Keratinocyte (primary cell): ENCODE results near the gene MGAT5. TPM values are rescaled to one million over a fixed set of nuclear protein-coding genes. Genes with fewer than 3 reads are reported as not detected.

ENCODE experiments used
- DNase-seq: peaks from one replicate; pipeline ENCODE4 v3.0.0-alpha.2; 2011; ENCODE audit warnings: low read depth, missing footprints, low spot score
- FAIRE-seq: peaks from 2 replicates; lab custom pipeline; 2011; peaks lifted over from hg19 to GRCh38; lab: Jason Lieb, UNC
- H2AFZ ChIP-seq: 2 replicates; pipeline ENCODE4 v1.6.0; 2012; ENCODE audit warnings: low read length, control low read depth, inconsistent platforms; ENCODE audit not compliant: control insufficient read depth
- H3K27ac ChIP-seq: 2 replicates; pipeline ENCODE4 v1.5.1; 2011; ENCODE audit warnings: low read length; ENCODE audit not compliant: control insufficient read depth, insufficient read depth
- H3K27me3 ChIP-seq: 3 replicates; pipeline ENCODE4 v1.6.0; 2011; ENCODE audit warnings: low read length; ENCODE audit not compliant: control insufficient read depth, insufficient read depth; ENCODE audit errors: extremely low read depth
- H3K36me3 ChIP-seq, 2 experiments: 2 replicates in 1 of 2; 3 replicates in 1 of 2; pipeline ENCODE4 v1.5.1; 2011; ENCODE audit warnings: low read length in 2 of 2, mild to moderate bottlenecking in 1 of 2; ENCODE audit not compliant: control insufficient read depth in 2 of 2, insufficient read depth in 2 of 2; ENCODE audit errors: extremely low read depth in 1 of 2
- H3K4me1 ChIP-seq: 3 replicates; pipeline ENCODE4 v1.5.1; 2011; ENCODE audit warnings: low read length; ENCODE audit not compliant: control insufficient read depth, insufficient read depth; ENCODE audit errors: extremely low read depth
- H3K4me2 ChIP-seq: 3 replicates; pipeline ENCODE4 v1.6.0; 2011; ENCODE audit warnings: low read depth, low read length; ENCODE audit not compliant: control insufficient read depth, insufficient read depth; ENCODE audit errors: extremely low read depth
- H3K4me3 ChIP-seq, 3 experiments: fragments of 200-600 bp in 1 of 3; sonication (generic) in 1 of 3; 2 replicates in 2 of 3; 3 replicates in 1 of 3; pipeline ENCODE4 v1.5.1; 2011 to 2016; ENCODE audit warnings: low read length in 3 of 3, mild to moderate bottlenecking in 3 of 3, control low read depth in 2 of 3, inconsistent platforms in 1 of 3, low read depth in 1 of 3, mixed read lengths in 1 of 3, mixed run types in 1 of 3, moderate library complexity in 1 of 3; ENCODE audit not compliant: control insufficient read depth in 2 of 3, insufficient read depth in 2 of 3; ENCODE audit errors: extremely low read depth in 1 of 3
- H3K79me2 ChIP-seq: 2 replicates; pipeline ENCODE4 v1.6.0; 2012; ENCODE audit warnings: low read length; ENCODE audit not compliant: control insufficient read depth, insufficient read depth
- H3K9ac ChIP-seq: 3 replicates; pipeline ENCODE4 v1.6.0; 2011; ENCODE audit warnings: low read length; ENCODE audit not compliant: control insufficient read depth, insufficient read depth; ENCODE audit errors: extremely low read depth
- H3K9me1 ChIP-seq: 3 replicates; pipeline ENCODE4 v1.6.0; 2011; ENCODE audit warnings: low read length; ENCODE audit not compliant: control insufficient read depth, insufficient read depth; ENCODE audit errors: extremely low read depth
- H3K9me3 ChIP-seq: 2 replicates; pipeline ENCODE4 v1.5.1; 2012; ENCODE audit warnings: low read depth, low read length; ENCODE audit not compliant: control insufficient read depth
- H4K20me1 ChIP-seq: 3 replicates; pipeline ENCODE4 v1.6.0; 2011; ENCODE audit warnings: low read length; ENCODE audit not compliant: control insufficient read depth, insufficient read depth; ENCODE audit errors: extremely low read depth
- CTCF ChIP-seq, 3 experiments: IDR thresholded peaks in 1 of 3; conservative IDR thresholded peaks in 1 of 3; optimal IDR thresholded peaks in 1 of 3; 2 replicates in 2 of 3; 3 replicates in 1 of 3; pipeline versions ENCODE3 to v1.5.1; 2011; ENCODE audit warnings: low read length in 3 of 3, mild to moderate bottlenecking in 3 of 3, moderate library complexity in 2 of 3, control low read depth in 1 of 3, inconsistent platforms in 1 of 3; ENCODE audit not compliant: insufficient read depth in 2 of 3; ENCODE audit errors: extremely low read depth in 1 of 3
- EZH2 ChIP-seq: IDR thresholded peaks from one replicate; pipeline ENCODE4 v1.6.1; 2012; ENCODE audit warnings: inconsistent platforms, mild to moderate bottlenecking, low read length, moderate library complexity
- dilution Hi-C: fragments of 300-500 bp; cut with MboI; formaldehyde crosslinking; loops from one replicate; pipeline ENCODE4 v1.7.0; 2020; ENCODE audit warnings: low sequenced_read_pairs; ENCODE audit not compliant: extremely low pct_ligation_motif_present
- polyA plus RNA-seq, 5 experiments: library from polyadenylated mRNA; depleted of rRNA in 3 of 5; stranded (reverse) in 3 of 5; stranded (forward) in 1 of 5; unstranded in 1 of 5; fragments of >200 nt; gene quantifications; 1 replicate in 1 of 5; 2 replicates in 3 of 5; 3 replicates in 1 of 5; pipeline versions ENCODE4 v1.2.1 to v1.2.3, GENCODE V29; 2011 to 2012; ENCODE audit warnings: missing spikeins in 2 of 5, low read depth in 1 of 5, low replicate concordance in 1 of 5

The MGAT5 gene
- polyA plus RNA-seq, 1 donor (not counting 4 experiments of a cell fraction or from before 2014, with no cell fraction given) = 23.0 TPM

- H3K36me3 ChIP-seq = peaks cover 10 to 13% of the 10 kb centered on the region in 2 experiments
- no peaks in the 10 kb centered on the region for H3K9me1 ChIP-seq
- no peaks in the 10 kb centered on the region for H4K20me1 ChIP-seq
- H3K4me3 ChIP-seq = no peak overlapping the region
- no peak overlapping the region for H3K4me2 ChIP-seq
- H3K27me3 ChIP-seq = no peaks in the 10 kb centered on the region
- no peak overlapping the region for H2AFZ ChIP-seq
- H3K9ac ChIP-seq = no peak overlapping the region
- no peak overlapping the region for H3K27ac ChIP-seq
- FAIRE-seq (no peak), DNase-seq (no peak)
- dilution Hi-C loops = no loop called here
- TF ChIP-seq CTCF (optimal IDR thresholded peaks at IDR 0.05 in 1 of 3, IDR thresholded peaks at IDR 0.05 in 1 of 3, conservative IDR thresholded peaks at IDR 0.05 in 1 of 3; ENCODE audit: extremely low read depth in 1 of 3, insufficient read depth in 2 of 3, low read length in 3 of 3) (no peak), EZH2 (no peak)
- no peaks in the 10 kb centered on the region for H3K79me2 ChIP-seq
- H3K9me3 ChIP-seq = no peaks in the 10 kb centered on the region
- H3K4me1 ChIP-seq = no peaks in the 10 kb centered on the region
These were observed 94.9 kb downstream of the MGAT5 start for GRCh38 chr2:134348760-134349159.

- H3K27me3 ChIP-seq = no peaks in the 10 kb centered on the region
- no peak for DNase-seq
- H4K20me1 ChIP-seq = no peaks in the 10 kb centered on the region
- H3K9me3 ChIP-seq = no peaks in the 10 kb centered on the region
- FAIRE-seq = no peak
- H3K9ac ChIP-seq = no peak overlapping the region
- H2AFZ ChIP-seq = no peak overlapping the region
- TF ChIP-seq EZH2 = no peak
- TF ChIP-seq CTCF (optimal IDR thresholded peaks at IDR 0.05 in 1 of 3, IDR thresholded peaks at IDR 0.05 in 1 of 3, conservative IDR thresholded peaks at IDR 0.05 in 1 of 3; ENCODE audit: extremely low read depth in 1 of 3, insufficient read depth in 2 of 3, low read length in 3 of 3) = no peak
- no peak overlapping the region for H3K27ac ChIP-seq
- H3K4me3 ChIP-seq = no peak overlapping the region
- H3K4me1 ChIP-seq = no peaks in the 10 kb centered on the region
- no peaks in the 10 kb centered on the region for H3K79me2 ChIP-seq
- H3K36me3 ChIP-seq = peaks cover 3 to 14% of the 10 kb centered on the region in 2 experiments
- H3K4me2 ChIP-seq = no peak overlapping the region
- dilution Hi-C loops = no loop called here
- no peaks in the 10 kb centered on the region for H3K9me1 ChIP-seq
These were observed 97.1 kb downstream of the MGAT5 start for GRCh38 chr2:134351016-134351415.
